HG03108 (cell line): ENCODE results near the gene ZBTB49.
"Not testable (repeated sequence)": the region's sequence is repeated elsewhere in the genome, so short reads cannot be mapped to it uniquely, and the experiment has no call there.

Source experiments
- ATAC-seq: cut with Tn5 transposase; IDR thresholded peaks from one replicate; pipeline ENCODE4 v1.9.1; 2021; ENCODE audit warnings: moderate library complexity; ENCODE audit not compliant: unreplicated experiment

The ZBTB49 gene

GRCh38 chr4:4289941-4290850 lies at the start of gene ZBTB49, which contains the start of gene LYAR:
ZBTB49 (plus strand) TSS chr4:4290251; CDS start chr4:4299946, 9,695 bp downstream.
LYAR (minus strand) TSS chr4:4290154; CDS start chr4:4283742, 6,412 bp downstream.
- peak; percentile 90 for ATAC-seq

- ATAC-seq = no peak
Observed at GRCh38 chr4:4245172-4245571, 44.9 kb upstream of the ZBTB49 start.

GRCh38 chr4:4247696-4248028 lies 42.4 kb upstream of the ZBTB49 start:
- ATAC-seq = no peak

GRCh38 chr4:4248029-4248884 lies 41.8 kb upstream of the ZBTB49 start, which contains the start of gene TMEM128:
TMEM128 (minus strand) TSS chr4:4248223; CDS start chr4:4248202, 21 bp downstream.
- ATAC-seq = peak; percentile 97

- ATAC-seq = no peak
Observed at GRCh38 chr4:4248885-4249203, 41.2 kb upstream of the ZBTB49 start.

GRCh38 chr4:4249342-4249741 lies 40.7 kb upstream of the ZBTB49 start:
- ATAC-seq = not testable (repeated sequence)

GRCh38 chr4:4249866-4250265 lies 40.2 kb upstream of the ZBTB49 start:
- no peak for ATAC-seq

GRCh38 chr4:4254199-4254598 lies 35.9 kb upstream of the ZBTB49 start:
- no peak for ATAC-seq

- ATAC-seq = no peak
Observed at GRCh38 chr4:4254666-4255065, 35.4 kb upstream of the ZBTB49 start.

GRCh38 chr4:4256799-4257198 lies 33.3 kb upstream of the ZBTB49 start:
- no peak for ATAC-seq

GRCh38 chr4:4257705-4258104 lies 32.3 kb upstream of the ZBTB49 start:
- ATAC-seq = not testable (repeated sequence)

GRCh38 chr4:4259484-4260100 lies 30.5 kb upstream of the ZBTB49 start:
- no peak for ATAC-seq

GRCh38 chr4:4260185-4260751 lies 29.8 kb upstream of the ZBTB49 start:
- peak; percentile 67 for ATAC-seq

- ATAC-seq = no peak
Observed at GRCh38 chr4:4267981-4268380, 22.1 kb upstream of the ZBTB49 start.

GRCh38 chr4:4268776-4269175 lies 21.3 kb upstream of the ZBTB49 start:
- ATAC-seq = no peak

GRCh38 chr4:4269331-4269731 lies 20.7 kb upstream of the ZBTB49 start:
- no peak for ATAC-seq

GRCh38 chr4:4269856-4270255 lies 20.2 kb upstream of the ZBTB49 start:
- ATAC-seq = no peak

GRCh38 chr4:4270529-4270928 lies 19.5 kb upstream of the ZBTB49 start:
- ATAC-seq = no peak

GRCh38 chr4:4271912-4272311 lies 18.1 kb upstream of the ZBTB49 start:
- ATAC-seq = no peak

- ATAC-seq = no peak
Observed at GRCh38 chr4:4274226-4274625, 15.8 kb upstream of the ZBTB49 start.

- no peak for ATAC-seq
Observed at GRCh38 chr4:4277531-4277930, 12.5 kb upstream of the ZBTB49 start.
